OCI-LY3 (cell line): Measurements from ENCODE around the gene MTCH1.
A peak's percentile ranks its signal among the peaks of the same experiment; 100 is the strongest.

Source experiments
- CTCF ChIP-seq: fragments of 200-600, 300-600 bp; sonication (generic); IDR thresholded peaks from 2 replicates; pipeline ENCODE4 v1.5.1; 2014; ENCODE audit warnings: antibody characterized with exemption, low read length, low read depth
- EZH2phosphoT487 ChIP-seq: fragments of 200-600 bp; shearing (Covaris generic); IDR thresholded peaks from 2 replicates; pipeline ENCODE4 v1.6.1; 2018; ENCODE audit warnings: antibody characterized with exemption, mixed run types, low read depth

GRCh38 chr6:36980876-36981619 lies 4.9 kb downstream of the MTCH1 start:
- TF ChIP-seq CTCF (peak; percentile 28; the same call in 1 of the 2 replicates), EZH2phosphoT487 (no peak)
